Left ventricle myocardium superior (tissue), 1 donor: ENCODE results near the gene AXL. TPM values are rescaled to one million over a fixed set of nuclear protein-coding genes. Genes with fewer than 3 reads are reported as not detected.
"Not testable (repeated sequence)": the region's sequence is repeated elsewhere in the genome, so short reads cannot be mapped to it uniquely, and the experiment has no call there.

ENCODE experiments used
- ATAC-seq: fragments of 200-7000 bp; cut with Tn5 transposase; one replicate; pipeline ENCODE4 v1.9.1; 2020; ENCODE audit warnings: mild to moderate bottlenecking, moderate library complexity
- DNase-seq: peaks from one replicate; pipeline ENCODE4 v3.0.0-alpha.2; 2020
- intact Hi-C: fragments of 100-400 bp; cut with micrococcal nuclease; formaldehyde crosslinking; loops from one replicate; pipeline ENCODE4 v1.11.0; 2022
- total RNA-seq: library from RNA; stranded (reverse); fragmentation: NEBNext Ultra II Directional; extraction: Animal tissue kit (Norgen Biotek cat#: 25700); gene quantifications from one replicate; pipeline ENCODE4 v1.2.1, GENCODE V29; 2021
- donor health status: DM: no; HTN: yes; CAD: no; lungs with severe emphysema.

Gene AXL
- total RNA-seq, 1 donor from 2014 or later = 13.8 TPM

DNA sequence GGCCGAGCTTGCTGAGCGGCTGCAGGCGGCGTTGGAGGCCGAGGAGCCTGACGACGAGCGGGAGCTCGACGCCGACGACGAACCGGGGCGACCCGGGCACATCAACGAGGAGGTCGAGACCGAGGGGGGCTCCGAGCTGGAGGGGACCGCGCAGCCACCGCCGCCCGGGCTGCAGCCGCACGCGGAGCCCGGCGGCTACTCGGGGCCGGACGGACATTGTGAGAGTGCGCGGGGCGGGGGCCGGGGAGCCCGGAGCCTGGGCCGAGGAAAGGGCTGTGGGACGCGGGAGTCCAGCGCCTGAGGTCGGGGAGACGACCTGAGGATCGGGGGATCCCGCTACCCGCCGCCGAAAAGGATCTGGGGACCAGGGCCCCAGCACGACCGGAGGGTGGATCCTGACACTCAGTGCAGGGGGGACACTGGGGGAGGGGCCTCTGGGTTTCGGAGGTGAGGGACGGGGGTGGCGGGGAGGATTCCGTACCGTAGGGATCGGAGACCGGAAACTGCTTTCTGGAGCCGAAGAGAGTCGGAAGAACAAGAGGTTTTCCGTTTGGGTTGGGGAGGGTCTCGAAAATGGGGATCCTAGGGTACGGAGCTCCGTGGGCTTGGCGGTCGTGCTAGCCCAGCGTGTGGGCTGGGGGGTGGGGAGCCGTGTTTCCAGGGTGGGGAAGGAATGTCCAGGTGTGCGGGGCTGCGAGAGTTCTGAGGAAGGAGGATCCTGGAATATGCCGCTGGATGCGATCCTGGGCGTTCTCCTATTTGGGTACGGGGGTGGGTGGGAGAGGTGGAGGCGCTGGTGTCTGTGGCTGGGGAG is 45.8 kb downstream of the AXL start:
- ATAC-seq (peak; percentile 3), DNase-seq (peak; percentile 64)
- intact Hi-C loops = no loop called here

DNA sequence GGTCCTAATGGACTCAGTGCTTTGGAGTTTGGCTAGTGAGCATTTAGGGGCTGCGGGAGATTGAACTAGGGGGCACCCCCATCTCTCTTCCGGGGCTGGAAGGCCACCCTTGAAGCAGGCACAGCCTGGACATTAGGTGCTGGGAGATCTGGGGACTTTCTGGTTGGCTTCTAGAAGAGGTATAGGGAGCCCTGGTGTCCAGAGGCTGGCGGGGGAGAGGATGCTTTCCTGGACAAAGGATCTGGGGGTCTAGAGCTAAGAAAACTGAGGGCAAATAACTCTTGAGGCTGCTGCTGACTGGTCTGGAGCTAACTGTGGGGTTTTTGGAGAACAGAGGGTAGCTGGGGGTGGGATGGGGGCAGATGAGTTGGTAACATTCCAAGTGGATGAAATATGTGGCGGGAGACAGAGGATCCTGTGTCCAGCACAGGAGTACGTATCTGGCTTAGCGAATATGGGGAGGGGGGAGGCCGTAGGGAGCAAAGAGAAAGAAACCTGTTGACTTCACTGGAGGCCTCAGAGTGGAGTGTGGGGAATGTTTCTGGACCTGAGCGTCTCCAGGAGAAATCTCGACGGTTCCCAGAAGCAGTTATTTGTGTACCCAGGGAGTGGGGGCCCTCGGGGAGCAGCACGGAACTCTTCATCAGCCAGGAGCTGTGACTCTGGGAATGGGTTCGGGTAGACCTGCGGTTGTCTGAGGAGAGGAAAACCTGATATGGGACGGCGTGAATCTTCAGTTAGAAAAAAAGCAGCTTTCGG is 46.6 kb downstream of the AXL start:
- intact Hi-C loops = no loop called here
- no peak for ATAC-seq
- no peak for DNase-seq

DNA sequence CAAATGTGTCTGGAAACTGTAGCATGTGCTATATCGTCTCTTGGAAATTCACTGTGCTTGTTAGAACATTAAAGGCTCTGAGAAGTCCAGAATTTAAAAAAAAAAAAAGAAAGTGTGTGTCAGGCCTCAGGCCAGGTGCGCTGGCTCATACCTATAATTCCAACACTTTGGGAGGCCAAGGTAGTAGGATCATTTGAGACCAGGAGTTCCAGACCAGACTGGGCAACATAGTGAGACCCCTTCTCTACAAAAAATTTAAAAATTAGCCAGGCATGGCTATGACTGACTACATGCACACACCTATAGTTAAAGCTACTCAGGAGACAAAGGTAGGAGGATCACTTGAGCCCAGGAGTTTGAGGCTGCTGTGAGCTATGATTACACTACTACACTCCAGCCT is 50.0 kb downstream of the AXL start:
- DNase-seq (no peak), ATAC-seq (no peak)
- intact Hi-C loops = no loop called here

DNA sequence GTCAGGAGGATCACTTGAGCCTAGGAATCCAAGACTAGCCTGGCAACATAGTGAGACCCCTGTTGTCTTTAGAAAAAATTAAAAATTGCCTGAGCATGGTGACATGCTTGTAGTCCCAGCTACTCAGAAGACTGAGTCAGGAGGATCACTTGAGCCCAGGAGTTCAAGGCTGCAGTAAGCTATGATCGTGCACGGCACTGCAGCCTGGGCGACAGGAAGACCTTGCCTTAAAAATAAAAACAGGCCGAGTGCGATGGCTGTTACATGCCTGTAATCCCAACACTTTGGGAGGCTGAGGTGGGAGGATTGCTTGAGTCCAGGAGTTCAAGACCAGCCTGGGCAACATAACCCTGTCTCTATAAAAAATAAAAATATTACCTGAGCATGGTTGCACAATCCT is 50.5 kb downstream of the AXL start:
- intact Hi-C loops = no loop called here
- ATAC-seq = no peak

DNA sequence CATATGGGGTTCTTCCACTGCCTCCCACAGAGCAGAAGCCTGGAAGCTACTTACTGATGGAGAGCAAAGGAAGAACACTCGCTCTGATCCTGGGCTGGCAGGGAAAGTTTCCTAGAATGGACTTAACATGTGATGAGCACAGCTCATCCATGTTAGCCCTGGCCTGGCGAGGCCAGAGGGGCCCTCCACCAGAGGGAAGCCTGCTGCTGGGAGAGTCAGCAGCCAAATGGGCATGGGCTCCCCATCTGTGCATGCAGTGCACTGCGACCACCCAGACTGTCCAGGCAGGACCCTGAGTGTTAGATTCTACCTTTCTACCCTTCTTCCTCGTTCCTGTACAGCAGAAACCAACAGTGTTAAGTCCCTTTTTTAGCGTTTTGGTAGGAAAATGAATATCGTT is 54.1 kb downstream of the AXL start:
- no peak for ATAC-seq
- DNase-seq = no peak
- intact Hi-C loops = no loop called here

More for the DNA sequence above, 50.5 kb downstream of the AXL start:
- DNase-seq = no peak

DNA sequence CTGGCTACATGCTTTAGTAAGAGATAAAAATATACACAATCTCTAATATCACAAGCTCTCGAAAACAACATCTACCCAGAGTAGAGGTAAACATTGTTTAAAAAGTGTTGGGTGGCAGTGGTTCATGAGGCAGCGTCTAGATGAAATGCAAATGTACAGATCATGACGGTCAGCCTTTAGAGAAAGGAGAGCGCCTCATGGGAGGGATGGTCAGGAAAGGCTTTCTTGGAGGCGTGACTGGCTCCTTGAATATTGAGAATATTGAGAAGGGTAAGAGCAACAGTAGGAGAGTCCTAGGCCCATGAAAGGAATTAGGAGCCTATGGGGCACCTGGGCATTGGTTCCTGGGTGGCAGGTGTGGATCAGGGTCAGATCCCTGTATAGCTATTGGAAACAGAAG is 55.8 kb downstream of the AXL start:
- DNase-seq (no peak), ATAC-seq (no peak)
- intact Hi-C loops = no loop called here

DNA sequence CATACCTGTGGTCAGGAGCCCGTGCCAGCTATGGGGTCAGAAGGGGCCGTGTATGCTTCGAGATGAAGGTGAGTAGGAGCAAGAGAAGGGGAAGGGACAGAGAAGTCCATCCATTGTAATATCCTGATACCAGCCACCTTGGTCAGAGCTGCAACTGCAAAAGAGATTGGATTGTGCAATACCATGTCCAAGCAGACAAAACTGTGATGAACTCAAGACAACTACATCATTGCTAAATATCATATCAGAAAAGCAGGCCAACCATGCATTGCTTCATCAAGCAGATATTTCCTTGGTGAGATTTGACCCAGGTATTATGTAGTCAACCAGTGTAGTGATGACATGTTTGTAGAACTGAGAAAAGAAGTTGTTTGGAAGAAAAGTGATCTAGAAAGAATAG is 57.2 kb downstream of the AXL start:
- DNase-seq = no peak
- intact Hi-C loops = no loop called here
- no peak for ATAC-seq

DNA sequence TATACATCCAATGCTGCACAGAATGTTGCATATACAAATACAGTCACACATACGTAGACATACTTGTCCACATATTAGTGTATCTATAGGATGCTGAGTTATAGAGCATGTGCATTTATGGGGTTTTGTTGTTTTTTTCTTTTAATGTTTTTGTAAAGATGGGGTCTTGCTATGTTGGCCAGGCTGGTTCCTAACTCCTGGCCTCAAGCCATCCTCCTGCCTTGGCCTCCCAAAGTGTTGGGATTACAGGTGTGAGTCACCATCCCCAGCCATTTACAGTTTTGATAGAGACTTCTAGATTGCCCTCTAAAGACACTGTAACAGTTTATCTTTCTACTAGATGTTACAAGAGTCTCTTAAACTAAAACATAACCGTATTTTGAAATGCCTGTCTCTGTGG is 59.5 kb downstream of the AXL start:
- intact Hi-C loops = no loop called here
- ATAC-seq (no peak), DNase-seq (no peak)

DNA sequence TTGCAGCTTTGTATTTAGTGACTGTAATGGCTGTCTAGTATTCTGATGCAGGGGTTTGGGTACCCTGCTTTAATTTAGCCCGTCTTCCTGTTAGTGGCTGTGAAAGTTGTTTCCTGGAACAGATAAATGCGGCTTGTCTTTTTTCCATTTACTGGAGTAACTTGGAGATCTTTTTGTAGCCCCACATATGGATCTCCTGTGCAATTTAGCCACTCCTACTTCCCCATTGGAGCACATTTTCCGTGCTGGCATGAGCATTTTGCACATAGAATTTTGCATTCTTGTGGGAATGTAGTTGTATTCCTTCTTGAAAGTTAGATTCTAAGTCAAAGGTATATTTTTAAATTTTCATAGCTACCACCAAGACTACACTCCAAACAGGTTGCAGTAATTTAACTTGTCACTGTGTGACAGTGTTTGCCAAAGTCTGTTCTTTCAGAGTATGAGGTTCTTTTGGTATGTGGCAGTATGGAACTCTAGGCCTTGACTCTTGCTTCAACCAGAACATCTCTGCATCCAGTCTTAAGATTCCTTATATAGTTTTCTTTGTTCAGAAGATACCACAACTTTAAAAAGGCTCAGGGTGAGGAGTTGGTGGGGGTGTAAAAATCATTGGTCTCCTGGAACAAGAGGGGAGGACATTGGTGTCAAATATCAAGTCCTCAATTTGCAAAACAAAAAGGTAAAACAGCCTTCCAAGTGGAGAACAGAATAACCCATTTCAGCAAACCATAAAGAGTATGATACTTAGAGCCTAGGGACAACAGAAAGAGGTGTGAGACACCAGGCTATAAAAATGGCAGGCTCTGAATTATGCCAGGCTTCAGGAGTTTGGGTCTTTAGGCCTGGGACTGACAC is 69.9 kb downstream of the AXL start:
- intact Hi-C loops = no loop called here
- no peak for ATAC-seq
- DNase-seq = no peak

DNA sequence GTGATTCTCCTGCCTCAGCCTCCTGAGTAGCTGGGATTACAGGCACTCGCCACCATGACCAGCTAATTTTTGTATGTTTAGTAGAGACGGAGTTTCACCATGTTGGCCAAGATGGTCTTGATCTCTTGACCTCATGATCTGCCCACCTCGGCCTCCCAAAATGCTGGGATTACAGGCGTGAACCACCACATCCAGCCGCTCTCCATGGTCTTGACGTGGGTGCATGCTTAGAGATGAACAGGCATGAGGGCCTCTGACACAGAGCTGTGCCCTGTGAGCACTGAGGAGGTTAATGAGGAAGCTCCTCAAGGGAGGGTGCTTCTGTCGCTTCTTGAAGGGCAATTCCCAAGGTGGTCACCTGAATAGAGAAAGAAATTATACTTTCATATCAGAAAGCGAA is 70.8 kb downstream of the AXL start:
- intact Hi-C loops, DNase-seq, ATAC-seq: not testable (repeated sequence)

DNA sequence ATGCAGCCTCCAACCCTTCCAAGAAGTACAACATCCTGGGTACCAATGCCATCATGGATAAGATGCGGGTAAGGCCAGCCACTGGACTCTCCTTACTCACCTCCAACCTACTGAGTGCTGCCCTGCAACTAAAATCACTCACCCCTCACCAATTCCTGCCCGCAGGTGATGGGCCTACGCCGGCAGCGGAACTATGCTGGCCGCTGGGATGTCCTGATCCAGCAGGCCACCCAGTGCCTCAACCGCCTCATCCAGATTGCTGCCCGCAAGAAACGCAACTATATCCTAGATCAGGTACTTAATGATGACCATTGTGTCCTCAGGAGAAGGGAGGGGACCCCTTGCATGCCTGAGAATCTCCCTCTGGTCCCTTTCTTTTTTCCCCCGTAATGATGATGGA is 75.4 kb downstream of the AXL start:
- ATAC-seq (no peak), DNase-seq (no peak)
- intact Hi-C loops = no loop called here

DNA sequence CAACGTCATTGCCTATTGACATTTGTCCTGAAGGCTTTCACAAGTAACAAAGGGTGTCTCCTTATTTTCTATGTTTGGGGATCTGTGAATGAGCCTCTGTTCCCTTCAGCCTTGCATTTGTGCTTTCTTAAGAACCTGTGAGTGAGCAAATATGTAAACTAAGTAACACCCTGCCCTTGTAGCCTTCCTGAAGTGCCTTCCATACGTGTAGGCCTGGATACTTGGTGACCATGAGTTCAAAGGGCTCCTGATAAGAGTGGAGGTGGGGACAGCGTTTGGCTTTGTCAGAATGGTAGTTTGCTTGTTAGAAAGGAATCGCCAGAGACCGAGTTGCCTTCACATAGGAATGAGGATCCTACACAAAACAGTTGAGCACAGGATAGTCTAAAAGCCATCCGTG is 76.5 kb downstream of the AXL start:
- intact Hi-C loops = no loop called here
- ATAC-seq (no peak), DNase-seq (no peak)

DNA sequence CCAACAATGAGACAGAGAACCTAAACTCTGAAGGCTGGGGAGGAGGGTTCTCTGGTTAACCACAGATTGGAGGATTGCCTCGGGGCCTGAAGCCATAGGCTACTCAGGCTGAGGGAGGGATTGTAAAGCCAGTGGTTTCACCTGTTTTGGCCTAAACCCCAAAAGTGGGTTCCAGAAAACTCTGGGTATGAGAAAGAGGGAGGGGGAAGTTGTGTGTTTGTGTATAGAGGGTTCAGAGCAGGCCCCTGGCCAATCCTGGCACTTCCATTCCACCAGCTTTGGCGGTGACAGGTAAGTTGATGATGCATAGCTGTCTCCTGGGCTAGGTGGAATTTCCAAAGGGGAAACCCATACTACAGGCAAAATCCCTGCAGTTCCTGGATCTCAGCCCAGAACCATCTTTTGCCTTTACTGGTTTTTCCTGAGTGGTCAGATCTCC is 77.4 kb downstream of the AXL start:
- ATAC-seq = no peak
- intact Hi-C loops = no loop called here
- DNase-seq = no peak

DNA sequence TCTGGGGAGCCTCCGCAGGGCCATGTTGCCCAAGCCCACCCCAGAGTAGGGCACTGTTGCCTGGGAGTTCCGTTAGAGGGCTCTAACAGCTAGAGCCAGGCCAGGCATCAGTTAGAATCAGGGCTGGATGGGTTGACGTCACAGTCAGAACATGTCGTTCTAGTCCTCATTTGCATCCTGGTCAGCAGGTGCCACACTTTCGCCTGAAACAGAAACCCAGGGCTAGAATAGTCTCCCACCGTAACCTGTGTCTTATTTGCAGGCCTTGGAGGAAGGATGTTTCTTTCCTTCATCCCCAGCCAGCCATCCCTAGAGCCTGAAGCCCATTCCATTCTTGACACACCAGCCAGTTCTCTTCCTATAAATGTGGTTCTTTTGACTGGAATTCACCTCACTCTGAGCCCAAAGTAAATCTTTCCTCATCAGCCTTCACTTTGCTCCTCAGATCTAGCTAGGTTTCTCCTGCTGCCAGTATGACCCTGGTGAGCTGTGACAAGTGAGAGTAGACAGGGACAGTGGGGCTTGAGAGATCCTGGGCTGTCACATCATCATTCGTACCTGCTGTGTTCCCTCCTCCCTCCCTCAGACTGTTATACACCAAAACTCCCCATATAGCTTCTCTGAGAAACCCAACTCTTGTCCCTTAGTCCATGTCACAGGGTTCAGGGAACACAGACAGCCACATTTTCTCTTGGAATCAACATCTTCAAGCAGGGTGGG is 78.8 kb downstream of the AXL start:
- ATAC-seq = peak; percentile 35
- no peak for DNase-seq
- intact Hi-C loops = no loop called here

DNA sequence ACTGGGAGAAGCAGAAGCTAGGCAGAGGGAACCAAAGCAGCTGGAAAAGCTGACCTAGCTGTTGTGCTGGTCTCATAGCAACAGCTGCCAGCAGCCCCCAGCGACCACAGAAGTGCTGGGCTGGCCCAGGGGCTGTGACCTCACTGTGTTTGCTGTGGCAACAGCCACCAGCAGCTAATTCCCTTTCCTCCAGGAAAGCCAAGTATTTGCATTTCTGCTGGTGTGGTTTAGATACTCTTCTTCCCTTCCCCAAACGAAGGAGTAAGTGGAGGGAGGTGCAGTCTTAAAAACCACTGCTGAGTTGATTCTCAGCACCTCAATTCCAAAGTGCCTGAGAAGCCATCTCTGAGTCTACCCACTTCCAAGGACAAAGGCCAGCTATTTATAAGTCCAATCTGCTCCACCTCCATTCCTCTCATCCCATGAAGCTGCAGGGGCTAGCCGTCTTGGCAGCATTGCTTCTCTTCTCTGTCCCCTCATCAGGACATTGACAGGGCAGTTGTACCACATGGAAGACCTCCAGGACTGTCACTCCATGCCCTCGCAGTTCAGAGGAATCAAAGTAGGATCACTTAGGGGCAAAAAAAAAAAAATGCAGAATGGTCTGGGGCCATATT is 79.4 kb downstream of the AXL start:
- intact Hi-C loops = no loop called here
- peak; percentile 82 for ATAC-seq
- DNase-seq = peak; percentile 89

DNA sequence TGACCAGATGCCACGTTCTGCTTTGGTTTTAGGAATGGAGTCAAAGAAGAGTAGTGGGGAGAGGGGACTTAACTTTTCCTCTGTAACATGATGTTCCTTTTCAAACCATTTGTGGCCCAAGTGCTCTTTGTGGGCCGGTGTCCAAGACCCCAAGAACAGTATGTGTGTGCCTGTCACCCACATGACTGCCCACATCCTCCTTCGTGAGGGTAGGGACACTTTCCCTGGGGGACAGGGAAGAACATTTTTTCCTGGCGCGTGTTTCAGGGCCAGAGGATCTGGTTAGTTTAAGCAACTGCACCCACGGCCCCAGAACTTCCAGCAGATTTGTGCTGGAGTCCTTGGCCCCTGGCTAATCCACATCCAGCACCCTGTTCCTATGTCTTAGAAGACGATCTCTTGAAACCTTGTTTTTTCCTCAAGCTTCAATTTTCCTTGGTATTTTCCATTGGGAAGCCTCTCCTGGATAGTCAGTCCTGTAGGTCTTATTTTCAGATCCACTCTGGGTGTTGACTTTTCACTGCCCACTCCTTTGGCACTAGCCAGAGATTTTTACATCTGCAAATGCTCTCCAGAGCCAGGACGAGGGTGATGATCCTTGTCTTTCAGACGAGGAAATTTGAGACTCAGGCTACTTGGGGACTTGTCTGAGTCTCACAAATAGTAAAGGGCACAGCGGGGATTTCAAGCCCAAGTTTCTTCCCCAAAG is 80.2 kb downstream of the AXL start:
- peak; percentile 40 for ATAC-seq
- DNase-seq = no peak
- intact Hi-C loops = no loop called here

DNA sequence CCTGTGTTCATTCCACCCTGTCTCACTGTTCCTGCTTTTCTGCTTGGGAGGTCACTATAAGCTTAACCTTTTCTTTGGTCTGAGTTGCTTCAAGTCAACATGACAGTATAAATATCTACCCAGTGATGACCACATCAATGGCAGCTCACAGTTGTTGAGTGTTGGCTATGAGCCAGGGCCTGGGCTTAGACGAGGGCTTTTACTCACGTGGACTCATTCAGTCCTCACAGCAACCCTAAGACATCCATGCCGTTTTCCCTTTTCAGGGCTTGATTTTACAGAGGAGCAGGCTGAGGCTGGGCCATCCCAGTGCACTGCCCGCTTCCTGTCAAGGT is 80.7 kb downstream of the AXL start:
- DNase-seq = peak; percentile 80
- intact Hi-C loops = no loop called here
- ATAC-seq = peak; percentile 63

DNA sequence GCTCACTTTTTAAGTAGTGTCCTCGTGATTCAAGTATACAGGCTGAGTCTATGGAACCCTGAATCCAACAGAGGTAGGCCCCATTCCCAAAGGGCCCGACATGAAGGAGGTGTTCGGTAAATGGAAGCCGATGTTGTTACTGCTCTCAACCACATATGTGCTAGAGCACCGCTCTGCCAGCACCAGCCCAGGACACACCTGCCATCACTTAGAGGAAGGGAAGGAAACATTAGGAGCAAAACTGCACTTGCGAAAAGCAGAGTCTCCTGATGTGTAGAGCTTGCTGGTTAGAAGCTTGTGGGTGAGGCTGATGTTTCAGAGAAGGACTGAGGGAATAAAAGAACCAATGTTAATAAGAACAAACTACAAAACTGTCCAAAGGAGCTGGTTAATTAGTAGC is 81.5 kb downstream of the AXL start:
- DNase-seq = no peak
- no peak for ATAC-seq
- intact Hi-C loops = no loop called here
